ENCODE measurements around the gene AJAP1. TPM values are rescaled to one million over a fixed set of nuclear protein-coding genes. Genes with fewer than 3 reads are reported as not detected.

Gene AJAP1
- total and polyA plus RNA-seq, 2 of the 8 experiments (the other 6 are each of a cell fraction or from before 2014, with no cell fraction given): 1.9 to 6.2 TPM

DNA sequence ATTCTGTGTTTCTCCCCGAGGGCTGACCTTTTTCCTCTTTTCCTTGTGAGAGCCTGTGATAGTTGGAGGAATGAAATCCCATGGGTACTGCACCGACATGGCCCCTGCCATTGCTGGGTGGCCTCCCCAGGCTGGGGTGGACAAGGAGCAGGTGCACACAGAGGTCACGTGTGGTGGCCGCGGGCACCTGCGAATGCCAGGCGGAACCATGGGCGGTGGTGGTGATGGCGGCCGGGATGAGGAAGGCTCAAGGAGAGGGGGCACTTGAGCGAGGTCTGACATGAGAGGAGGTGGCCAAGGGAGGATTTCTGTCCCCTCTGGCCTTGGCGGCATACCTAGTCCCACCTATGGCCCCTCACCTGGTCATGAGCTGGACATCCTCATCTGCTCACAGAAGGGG lies 69.6 kb downstream of the AJAP1 start (continued):
- TF ChIP-seq SAP30 (IDR thresholded peaks at IDR 0.05; ENCODE audit: insufficient read depth, insufficient replicate concordance, low read length): no peak

Data from H1 (cell line).